ENCODE data around the gene ATXN7L3. TPM values are rescaled to one million over a fixed set of nuclear protein-coding genes. Genes with fewer than 3 reads are reported as not detected.

The ATXN7L3 gene
- polyA plus RNA-seq, 2 of the 4 experiments (the other 2 are of a cell fraction), result 60.5 to 72.7 TPM

GRCh38 chr17:44220213-44221083 lies 20.8 kb upstream of the ATXN7L3 start:
- H3K27ac ChIP-seq, result peak overlapping the region; percentile 97 to 99
- peak overlapping the region; percentile 89 for H3K4me3 ChIP-seq
- WGBS (ENCODE audit: missing lambda C conversion rate), result under 1% methylated on average over 90 of the region's 108 CpGs
- ATAC-seq (peak; percentile 22 to 43), DNase-seq (ENCODE audit: low read depth in 1 of 2, low spot score in 1 of 2) (peak in 1 of 2 experiments; percentile 64), FAIRE-seq (no peak)
- CTCF ChIA-PET, result interaction anchor here (0.8 to 11.1 kb wide), 21 partner anchors 7 to 303 kb away, joined by 3 to 135 read pairs (median 5); partner anchors contain the start of genes GRN and SLC25A39
- POLR2A ChIA-PET, result interaction anchor here (0.5 to 2.2 kb wide), 20 partner anchors 9 to 291 kb away, joined by 3 to 13 read pairs (median 4); partner anchors contain the start of genes FAM171A2, SLC25A39 and TMUB2
- H3K9me3 ChIP-seq, result no peaks in the 10 kb centered on the region
- peak overlapping the region; percentile 86 for H3K4me2 ChIP-seq
- peaks cover 29% of the 10 kb centered on the region for H3K4me1 ChIP-seq
- TF ChIP-seq FOSB (CRISPR knock-in tag; IDR thresholded peaks at IDR 0.05) (no peak), ZC3H11A (IDR thresholded peaks at IDR 0.05) (no peak), ZNF302 (CRISPR knock-in tag; IDR thresholded peaks at IDR 0.05) (no peak), MAZ (IDR thresholded peaks at IDR 0.05; ENCODE audit: borderline replicate concordance, low read depth, low read length) (no peak), EP300 (IDR thresholded peaks at IDR 0.05) (no peak), RCOR1 (IDR thresholded peaks at IDR 0.05; ENCODE audit: low read depth, low read length) (no peak), POLR2AphosphoS2 (conservative IDR thresholded peaks at IDR 0.05; ENCODE audit: low read length) (no peak), SMC3 (IDR thresholded peaks at IDR 0.05) (no peak), FOXS1 (CRISPR knock-in tag; IDR thresholded peaks at IDR 0.05) (no peak), EHMT2 (IDR thresholded peaks at IDR 0.05; ENCODE audit: low read depth) (no peak), POLR2A (IDR thresholded peaks at IDR 0.05; ENCODE audit: low read length) (peak; percentile 50), HEYL (CRISPR knock-in tag; IDR thresholded peaks at IDR 0.05) (no peak), CEBPB (IDR thresholded peaks at IDR 0.05) (no peak), ZSCAN20 (CRISPR knock-in tag; IDR thresholded peaks at IDR 0.05) (no peak), BHLHE40 (IDR thresholded peaks at IDR 0.05; ENCODE audit: low read depth, low read length) (no peak), JUNB (IDR thresholded peaks at IDR 0.05) (no peak), RFX5 (IDR thresholded peaks at IDR 0.05) (no peak), RAD21 (conservative IDR thresholded peaks at IDR 0.05 in 1 of 2, IDR thresholded peaks at IDR 0.05 in 1 of 2) (no peak), HDAC2 (IDR thresholded peaks at IDR 0.05) (peak; percentile 85), RNF2 (IDR thresholded peaks at IDR 0.05; ENCODE audit: borderline replicate concordance, low read depth) (peak; percentile 86; the same call in 1 of the 2 replicates), JUN (IDR thresholded peaks at IDR 0.05) (peak; percentile 6 to 56; a peak in 3 of 5 replicates), PHF8 (IDR thresholded peaks at IDR 0.05; ENCODE audit: borderline replicate concordance, low read depth) (no peak; the same call in 1 of the 2 replicates), GATA3 (IDR thresholded peaks at IDR 0.05; ENCODE audit: borderline replicate concordance) (no peak; the same call in 1 of the 2 replicates), MAX (IDR thresholded peaks at IDR 0.05) (peak; percentile 70), HOXA7 (CRISPR knock-in tag; IDR thresholded peaks at IDR 0.05) (no peak), TFCP2L1 (CRISPR knock-in tag; IDR thresholded peaks at IDR 0.05) (no peak), ZFP36 (IDR thresholded peaks at IDR 0.05; ENCODE audit: borderline replicate concordance, partially characterized antibody) (no peak)
- TF ChIP-seq, protein P1, sequence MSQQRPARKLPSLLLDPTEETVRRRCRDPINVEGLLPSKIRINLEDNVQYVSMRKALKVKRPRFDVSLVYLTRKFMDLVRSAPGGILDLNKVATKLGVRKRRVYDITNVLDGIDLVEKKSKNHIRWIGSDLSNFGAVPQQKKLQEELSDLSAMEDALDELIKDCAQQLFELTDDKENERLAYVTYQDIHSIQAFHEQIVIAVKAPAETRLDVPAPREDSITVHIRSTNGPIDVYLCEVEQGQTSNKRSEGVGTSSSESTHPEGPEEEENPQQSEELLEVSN (IDR thresholded peaks at IDR 0.05; ENCODE audit: borderline replicate concordance, low read depth), result no peak; the same call in 1 of the 2 replicates
- TF ChIP-seq, protein P2, sequence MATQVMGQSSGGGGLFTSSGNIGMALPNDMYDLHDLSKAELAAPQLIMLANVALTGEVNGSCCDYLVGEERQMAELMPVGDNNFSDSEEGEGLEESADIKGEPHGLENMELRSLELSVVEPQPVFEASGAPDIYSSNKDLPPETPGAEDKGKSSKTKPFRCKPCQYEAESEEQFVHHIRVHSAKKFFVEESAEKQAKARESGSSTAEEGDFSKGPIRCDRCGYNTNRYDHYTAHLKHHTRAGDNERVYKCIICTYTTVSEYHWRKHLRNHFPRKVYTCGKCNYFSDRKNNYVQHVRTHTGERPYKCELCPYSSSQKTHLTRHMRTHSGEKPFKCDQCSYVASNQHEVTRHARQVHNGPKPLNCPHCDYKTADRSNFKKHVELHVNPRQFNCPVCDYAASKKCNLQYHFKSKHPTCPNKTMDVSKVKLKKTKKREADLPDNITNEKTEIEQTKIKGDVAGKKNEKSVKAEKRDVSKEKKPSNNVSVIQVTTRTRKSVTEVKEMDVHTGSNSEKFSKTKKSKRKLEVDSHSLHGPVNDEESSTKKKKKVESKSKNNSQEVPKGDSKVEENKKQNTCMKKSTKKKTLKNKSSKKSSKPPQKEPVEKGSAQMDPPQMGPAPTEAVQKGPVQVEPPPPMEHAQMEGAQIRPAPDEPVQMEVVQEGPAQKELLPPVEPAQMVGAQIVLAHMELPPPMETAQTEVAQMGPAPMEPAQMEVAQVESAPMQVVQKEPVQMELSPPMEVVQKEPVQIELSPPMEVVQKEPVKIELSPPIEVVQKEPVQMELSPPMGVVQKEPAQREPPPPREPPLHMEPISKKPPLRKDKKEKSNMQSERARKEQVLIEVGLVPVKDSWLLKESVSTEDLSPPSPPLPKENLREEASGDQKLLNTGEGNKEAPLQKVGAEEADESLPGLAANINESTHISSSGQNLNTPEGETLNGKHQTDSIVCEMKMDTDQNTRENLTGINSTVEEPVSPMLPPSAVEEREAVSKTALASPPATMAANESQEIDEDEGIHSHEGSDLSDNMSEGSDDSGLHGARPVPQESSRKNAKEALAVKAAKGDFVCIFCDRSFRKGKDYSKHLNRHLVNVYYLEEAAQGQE (IDR thresholded peaks at IDR 0.05), result no peak
- TF ChIP-seq, protein P3, sequence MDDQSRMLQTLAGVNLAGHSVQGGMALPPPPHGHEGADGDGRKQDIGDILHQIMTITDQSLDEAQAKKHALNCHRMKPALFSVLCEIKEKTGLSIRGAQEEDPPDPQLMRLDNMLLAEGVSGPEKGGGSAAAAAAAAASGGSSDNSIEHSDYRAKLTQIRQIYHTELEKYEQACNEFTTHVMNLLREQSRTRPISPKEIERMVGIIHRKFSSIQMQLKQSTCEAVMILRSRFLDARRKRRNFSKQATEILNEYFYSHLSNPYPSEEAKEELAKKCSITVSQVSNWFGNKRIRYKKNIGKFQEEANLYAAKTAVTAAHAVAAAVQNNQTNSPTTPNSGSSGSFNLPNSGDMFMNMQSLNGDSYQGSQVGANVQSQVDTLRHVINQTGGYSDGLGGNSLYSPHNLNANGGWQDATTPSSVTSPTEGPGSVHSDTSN (IDR thresholded peaks at IDR 0.05), result peak; percentile 46
- TF ChIP-seq, protein P4, sequence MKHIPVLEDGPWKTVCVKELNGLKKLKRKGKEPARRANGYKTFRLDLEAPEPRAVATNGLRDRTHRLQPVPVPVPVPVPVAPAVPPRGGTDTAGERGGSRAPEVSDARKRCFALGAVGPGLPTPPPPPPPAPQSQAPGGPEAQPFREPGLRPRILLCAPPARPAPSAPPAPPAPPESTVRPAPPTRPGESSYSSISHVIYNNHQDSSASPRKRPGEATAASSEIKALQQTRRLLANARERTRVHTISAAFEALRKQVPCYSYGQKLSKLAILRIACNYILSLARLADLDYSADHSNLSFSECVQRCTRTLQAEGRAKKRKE (CRISPR knock-in tag; IDR thresholded peaks at IDR 0.05; ENCODE audit: low read depth), result no peak
- TF ChIP-seq, protein P5, sequence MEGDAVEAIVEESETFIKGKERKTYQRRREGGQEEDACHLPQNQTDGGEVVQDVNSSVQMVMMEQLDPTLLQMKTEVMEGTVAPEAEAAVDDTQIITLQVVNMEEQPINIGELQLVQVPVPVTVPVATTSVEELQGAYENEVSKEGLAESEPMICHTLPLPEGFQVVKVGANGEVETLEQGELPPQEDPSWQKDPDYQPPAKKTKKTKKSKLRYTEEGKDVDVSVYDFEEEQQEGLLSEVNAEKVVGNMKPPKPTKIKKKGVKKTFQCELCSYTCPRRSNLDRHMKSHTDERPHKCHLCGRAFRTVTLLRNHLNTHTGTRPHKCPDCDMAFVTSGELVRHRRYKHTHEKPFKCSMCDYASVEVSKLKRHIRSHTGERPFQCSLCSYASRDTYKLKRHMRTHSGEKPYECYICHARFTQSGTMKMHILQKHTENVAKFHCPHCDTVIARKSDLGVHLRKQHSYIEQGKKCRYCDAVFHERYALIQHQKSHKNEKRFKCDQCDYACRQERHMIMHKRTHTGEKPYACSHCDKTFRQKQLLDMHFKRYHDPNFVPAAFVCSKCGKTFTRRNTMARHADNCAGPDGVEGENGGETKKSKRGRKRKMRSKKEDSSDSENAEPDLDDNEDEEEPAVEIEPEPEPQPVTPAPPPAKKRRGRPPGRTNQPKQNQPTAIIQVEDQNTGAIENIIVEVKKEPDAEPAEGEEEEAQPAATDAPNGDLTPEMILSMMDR (IDR thresholded peaks at IDR 0.05), result 0 out of 3 replicates have a peak, but pooled peaks have one; percentile 18
